ENCODE measurements around the gene ZNF407. TPM values are rescaled to one million over a fixed set of nuclear protein-coding genes. Genes with fewer than 3 reads are reported as not detected.

Gene ZNF407, protein sequence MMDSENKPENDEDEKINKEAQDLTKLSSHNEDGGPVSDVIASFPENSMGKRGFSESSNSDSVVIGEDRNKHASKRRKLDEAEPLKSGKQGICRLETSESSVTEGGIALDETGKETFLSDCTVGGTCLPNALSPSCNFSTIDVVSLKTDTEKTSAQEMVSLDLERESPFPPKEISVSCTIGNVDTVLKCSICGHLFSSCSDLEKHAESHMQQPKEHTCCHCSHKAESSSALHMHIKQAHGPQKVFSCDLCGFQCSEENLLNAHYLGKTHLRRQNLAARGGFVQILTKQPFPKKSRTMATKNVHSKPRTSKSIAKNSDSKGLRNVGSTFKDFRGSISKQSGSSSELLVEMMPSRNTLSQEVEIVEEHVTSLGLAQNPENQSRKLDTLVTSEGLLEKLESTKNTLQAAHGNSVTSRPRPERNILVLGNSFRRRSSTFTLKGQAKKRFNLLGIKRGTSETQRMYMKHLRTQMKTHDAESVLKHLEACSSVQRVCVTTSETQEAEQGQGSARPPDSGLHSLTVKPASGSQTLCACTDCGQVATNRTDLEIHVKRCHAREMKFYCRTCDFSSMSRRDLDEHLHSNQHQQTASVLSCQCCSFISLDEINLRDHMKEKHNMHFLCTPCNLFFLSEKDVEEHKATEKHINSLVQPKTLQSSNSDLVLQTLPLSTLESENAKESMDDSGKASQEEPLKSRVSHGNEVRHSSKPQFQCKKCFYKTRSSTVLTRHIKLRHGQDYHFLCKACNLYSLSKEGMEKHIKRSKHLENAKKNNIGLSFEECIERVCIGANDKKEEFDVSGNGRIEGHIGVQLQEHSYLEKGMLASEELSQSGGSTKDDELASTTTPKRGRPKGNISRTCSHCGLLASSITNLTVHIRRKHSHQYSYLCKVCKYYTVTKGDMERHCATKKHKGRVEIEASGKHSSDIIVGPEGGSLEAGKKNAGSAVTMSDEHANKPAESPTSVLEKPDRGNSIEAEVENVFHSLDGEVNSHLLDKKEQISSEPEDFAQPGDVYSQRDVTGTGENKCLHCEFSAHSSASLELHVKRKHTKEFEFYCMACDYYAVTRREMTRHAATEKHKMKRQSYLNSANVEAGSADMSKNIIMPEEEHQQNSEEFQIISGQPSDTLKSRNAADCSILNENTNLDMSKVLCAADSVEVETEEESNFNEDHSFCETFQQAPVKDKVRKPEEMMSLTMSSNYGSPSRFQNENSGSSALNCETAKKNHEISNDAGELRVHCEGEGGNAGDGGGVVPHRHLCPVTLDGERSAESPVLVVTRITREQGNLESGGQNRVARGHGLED (N-terminal part only)
- total RNA-seq = 10 to 100 TPM; 18.1 to 29.1 (median 19.7) TPM

DNA sequence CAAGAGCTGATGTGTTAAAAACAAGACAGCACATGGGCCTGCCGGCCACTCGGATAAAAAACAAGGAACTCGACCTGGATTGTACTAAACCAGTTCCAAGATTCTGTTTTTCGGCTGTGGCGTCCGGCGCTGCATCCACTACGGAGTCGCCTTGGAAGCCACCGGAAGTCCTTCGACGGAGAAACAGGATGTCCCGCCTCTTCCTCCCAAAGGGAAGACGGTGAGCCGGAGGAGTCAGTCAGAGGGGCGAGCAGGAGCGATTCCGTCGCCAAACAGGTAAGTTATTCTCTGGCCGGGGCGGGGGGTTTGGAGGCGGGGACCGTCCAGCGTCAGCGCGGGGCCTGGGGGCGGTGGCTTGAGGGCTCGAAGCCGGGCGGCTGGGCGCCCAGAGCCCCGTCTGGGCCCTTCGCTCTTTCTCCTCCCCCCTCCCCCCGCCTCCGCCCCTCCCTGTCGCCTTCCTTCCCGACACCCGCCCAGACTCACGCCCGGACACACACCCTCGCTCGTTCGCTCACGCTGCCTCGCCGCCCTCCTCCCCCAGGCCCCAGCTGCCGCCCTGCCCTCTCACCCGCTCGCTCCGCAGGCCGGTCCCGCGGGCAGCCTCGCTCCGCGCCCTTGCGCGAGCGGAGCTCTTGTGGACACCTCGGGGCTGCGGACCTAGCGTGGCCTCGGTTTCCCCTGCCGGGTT is at the start of gene ZNF407:
ZNF407 (plus strand) TSS at position 209 of the 688 bp plus-strand sequence. CDS start 33,150 bp downstream, outside the sequence.
- peak within 1 kb of the TSS; percentile 87 to 90 for H3K4me3 ChIP-seq
- peaks cover 0 to 18% of the 10 kb centered on the region in 2 donors for H3K36me3 ChIP-seq
- ATAC-seq = peak; percentile 91
- no peaks in the 10 kb centered on the region for H3K27me3 ChIP-seq
- H3K4me1 ChIP-seq = peaks cover 0 to 43% (median 20%) of the 10 kb centered on the region in 3 donors
- TF ChIP-seq POLR2A (IDR thresholded peaks at IDR 0.05) (peak in 1 of 2 donors; percentile 54), EP300 (IDR thresholded peaks at IDR 0.05) (no peak), POLR2AphosphoS5 (IDR thresholded peaks at IDR 0.05) (peak; percentile 84)
- WGBS, 2 donors (ENCODE audit: low coverage in 1 of 2) = 0% methylated on average over 13 of the region's 64 CpGs; no CpG with 5 or more reads in 1 of the 2 donors
- H3K9me3 ChIP-seq = no peaks in the 10 kb centered on the region
- peak within 1 kb of the TSS; percentile 94 to 99 (median 98) for H3K27ac ChIP-seq

DNA sequence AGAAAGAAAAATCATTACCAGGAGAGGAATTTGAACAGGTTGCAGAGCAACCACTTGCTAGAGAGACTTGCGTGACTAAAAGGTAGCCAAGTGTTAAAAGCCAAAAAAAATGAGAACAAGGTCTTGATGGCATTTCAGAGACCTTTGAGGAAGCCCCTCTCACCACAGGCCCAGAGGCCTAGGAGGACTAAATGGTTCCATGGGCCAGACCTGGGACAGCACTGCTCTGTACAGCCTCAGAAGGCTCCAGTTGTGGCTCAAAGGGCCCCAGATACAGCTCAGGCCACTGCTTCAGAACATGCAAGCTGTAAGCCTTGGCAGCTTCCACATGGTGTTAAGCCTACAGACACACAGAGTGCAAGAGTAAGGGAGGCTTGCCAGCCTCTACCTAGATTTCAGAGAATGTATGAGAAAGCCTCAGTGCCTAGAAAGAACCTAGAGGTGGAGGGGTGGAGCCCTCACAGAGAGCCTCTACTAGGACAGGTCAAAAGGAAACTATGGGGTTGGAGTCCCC is 48.0 kb upstream of the ZNF407 start:
- WGBS, 2 donors (ENCODE audit: low coverage in 1 of 2) = 90 to 100% methylated on average over 1 of the region's 1 CpG
- ATAC-seq = no peak

DNA sequence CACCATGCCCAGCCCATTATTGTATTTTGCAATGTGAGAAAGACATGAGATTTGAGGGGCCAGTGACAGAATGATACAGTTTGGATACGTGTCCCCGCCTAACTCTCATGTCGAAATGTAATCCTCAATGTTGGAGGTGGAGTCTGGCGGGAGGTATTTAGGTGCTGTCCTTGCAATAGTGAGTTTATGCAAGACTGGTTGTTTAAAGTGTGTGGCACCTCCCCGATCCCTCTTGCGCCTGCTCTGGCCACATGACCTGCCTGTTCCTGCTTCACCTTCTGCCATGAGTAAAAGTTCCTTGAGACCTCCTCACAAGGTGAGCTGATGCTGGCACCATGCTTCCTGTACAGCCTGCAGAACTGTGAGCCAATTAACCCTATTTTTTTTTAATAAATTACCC is 46.8 kb upstream of the ZNF407 start:
- no peak for ATAC-seq
- Histone ChIP-seq H3K27ac (no peak overlapping the region), H3K9me3 (peaks cover 0 to 21% (median 0%) of the 10 kb centered on the region in 3 donors), H3K4me1 (peaks cover 0 to 7% (median 0%) of the 10 kb centered on the region in 3 donors), H3K4me3 (no peak overlapping the region), H3K36me3 (no peaks in the 10 kb centered on the region), H3K27me3 (peaks cover 9% of the 10 kb centered on the region)
- 84 to 100% methylated on average over 2 to 6 of the region's 6 CpGs for WGBS, 2 donors (ENCODE audit: low coverage in 1 of 2)
- TF ChIP-seq EP300 (IDR thresholded peaks at IDR 0.05) (no peak), POLR2AphosphoS5 (IDR thresholded peaks at IDR 0.05) (no peak), POLR2A (IDR thresholded peaks at IDR 0.05) (no peak)
- TF ChIP-seq, protein P1, sequence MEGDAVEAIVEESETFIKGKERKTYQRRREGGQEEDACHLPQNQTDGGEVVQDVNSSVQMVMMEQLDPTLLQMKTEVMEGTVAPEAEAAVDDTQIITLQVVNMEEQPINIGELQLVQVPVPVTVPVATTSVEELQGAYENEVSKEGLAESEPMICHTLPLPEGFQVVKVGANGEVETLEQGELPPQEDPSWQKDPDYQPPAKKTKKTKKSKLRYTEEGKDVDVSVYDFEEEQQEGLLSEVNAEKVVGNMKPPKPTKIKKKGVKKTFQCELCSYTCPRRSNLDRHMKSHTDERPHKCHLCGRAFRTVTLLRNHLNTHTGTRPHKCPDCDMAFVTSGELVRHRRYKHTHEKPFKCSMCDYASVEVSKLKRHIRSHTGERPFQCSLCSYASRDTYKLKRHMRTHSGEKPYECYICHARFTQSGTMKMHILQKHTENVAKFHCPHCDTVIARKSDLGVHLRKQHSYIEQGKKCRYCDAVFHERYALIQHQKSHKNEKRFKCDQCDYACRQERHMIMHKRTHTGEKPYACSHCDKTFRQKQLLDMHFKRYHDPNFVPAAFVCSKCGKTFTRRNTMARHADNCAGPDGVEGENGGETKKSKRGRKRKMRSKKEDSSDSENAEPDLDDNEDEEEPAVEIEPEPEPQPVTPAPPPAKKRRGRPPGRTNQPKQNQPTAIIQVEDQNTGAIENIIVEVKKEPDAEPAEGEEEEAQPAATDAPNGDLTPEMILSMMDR (IDR thresholded peaks at IDR 0.05) = no peak

More for the DNA sequence above, 48.0 kb upstream of the ZNF407 start:
- TF ChIP-seq POLR2A (IDR thresholded peaks at IDR 0.05) = no peak
- TF ChIP-seq, protein P1 (IDR thresholded peaks at IDR 0.05) = no peak
- Histone ChIP-seq H3K36me3 (no peaks in the 10 kb centered on the region), H3K4me3 (no peak overlapping the region), H3K9me3 (peaks cover 0 to 21% (median 0%) of the 10 kb centered on the region in 3 donors), H3K27ac (no peak overlapping the region), H3K4me1 (peaks cover 0 to 7% (median 0%) of the 10 kb centered on the region in 3 donors), H3K27me3 (peaks cover under 1% of the 10 kb centered on the region)

DNA sequence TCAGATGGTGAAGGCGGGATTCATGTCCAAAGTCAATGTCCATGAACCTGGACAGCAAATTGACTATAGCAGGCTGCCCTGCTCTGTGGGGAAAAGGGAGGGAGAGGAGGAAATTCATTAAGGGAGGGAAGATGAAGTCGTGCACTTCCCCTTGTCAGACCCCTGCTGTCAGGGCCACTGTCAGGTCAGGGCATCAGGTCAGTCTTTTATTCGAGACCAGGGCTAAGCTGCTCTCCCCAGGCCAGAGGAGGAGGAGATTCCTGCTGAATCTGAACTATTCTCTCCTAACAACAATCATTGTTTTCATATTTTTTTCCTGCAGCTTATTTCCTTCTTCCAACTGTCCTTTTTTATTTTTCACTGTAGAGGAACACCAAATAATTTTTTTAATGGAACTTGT is 46.2 kb upstream of the ZNF407 start:
- Histone ChIP-seq H3K27me3 (peaks cover 9% of the 10 kb centered on the region), H3K36me3 (no peaks in the 10 kb centered on the region), H3K27ac (no peak overlapping the region), H3K4me1 (peaks cover 0 to 2% (median 0%) of the 10 kb centered on the region in 3 donors), H3K9me3 (peaks cover 0 to 21% (median 0%) of the 10 kb centered on the region in 3 donors), H3K4me3 (no peak overlapping the region)
- TF ChIP-seq, protein P1 (IDR thresholded peaks at IDR 0.05) = no peak
- no peak for TF ChIP-seq EP300 (IDR thresholded peaks at IDR 0.05)
- no peak for TF ChIP-seq POLR2A (IDR thresholded peaks at IDR 0.05)
- no peak for TF ChIP-seq POLR2AphosphoS5 (IDR thresholded peaks at IDR 0.05)
- no peak for ATAC-seq
- WGBS, 2 donors (ENCODE audit: low coverage in 1 of 2) = 17 to 19% methylated on average over 2 to 3 of the region's 3 CpGs

Data from gastroesophageal sphincter (tissue), 4 donors.